HG03571 (cell line): ENCODE measurements around the gene CACNA1C.
"Not testable (repeated sequence)": the region's sequence is repeated elsewhere in the genome, so short reads cannot be mapped to it uniquely, and the experiment has no call there.

ENCODE experiments used
- ATAC-seq: cut with Tn5 transposase; IDR thresholded peaks from one replicate; pipeline ENCODE4 v1.9.1; 2021; ENCODE audit not compliant: unreplicated experiment

Gene CACNA1C

DNA sequence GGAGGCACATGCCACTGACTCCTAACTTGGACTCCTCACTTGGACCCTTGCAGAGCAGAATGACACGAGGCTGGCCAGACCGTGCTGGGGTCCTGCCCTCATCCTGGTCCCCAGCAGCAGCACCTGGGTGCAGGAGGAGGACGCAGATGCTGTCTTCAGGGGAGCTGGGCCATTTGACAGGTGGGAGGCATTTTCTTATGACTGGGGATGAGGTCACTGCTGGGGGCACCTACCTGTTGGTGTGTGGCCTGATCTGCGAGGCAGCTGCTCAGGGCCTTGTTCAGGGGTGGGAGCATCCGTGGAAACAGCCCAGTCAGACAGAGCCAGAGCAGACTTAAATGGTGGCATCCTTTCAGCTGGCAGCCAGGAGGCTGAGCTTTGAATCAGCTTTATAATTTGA lies 57.3 kb downstream of the CACNA1C start:
- ATAC-seq: no peak

- no peak for ATAC-seq
Observed at GRCh38 chr12:2110849-2111566, 58.2 kb downstream of the CACNA1C start.

DNA sequence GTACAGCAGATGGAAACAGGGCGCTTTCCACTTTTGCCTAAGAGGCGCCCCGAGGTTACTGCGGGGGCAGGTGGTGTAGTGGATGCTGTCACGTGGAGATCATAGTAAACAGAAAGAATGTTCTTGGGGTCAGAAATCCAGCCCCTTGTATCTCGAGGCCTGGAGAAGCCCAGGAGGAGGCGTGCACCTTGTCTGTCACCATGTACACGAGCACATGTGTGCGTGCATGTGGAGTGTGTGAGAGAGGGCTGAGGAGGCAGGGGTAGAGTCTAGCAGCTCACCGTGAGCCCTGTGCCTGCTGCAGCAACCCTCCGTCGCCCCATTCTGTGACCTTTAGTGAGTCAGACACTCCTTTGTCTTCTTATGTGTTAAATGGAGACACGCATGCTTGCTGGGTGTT lies 59.0 kb downstream of the CACNA1C start:
- ATAC-seq: no peak

DNA sequence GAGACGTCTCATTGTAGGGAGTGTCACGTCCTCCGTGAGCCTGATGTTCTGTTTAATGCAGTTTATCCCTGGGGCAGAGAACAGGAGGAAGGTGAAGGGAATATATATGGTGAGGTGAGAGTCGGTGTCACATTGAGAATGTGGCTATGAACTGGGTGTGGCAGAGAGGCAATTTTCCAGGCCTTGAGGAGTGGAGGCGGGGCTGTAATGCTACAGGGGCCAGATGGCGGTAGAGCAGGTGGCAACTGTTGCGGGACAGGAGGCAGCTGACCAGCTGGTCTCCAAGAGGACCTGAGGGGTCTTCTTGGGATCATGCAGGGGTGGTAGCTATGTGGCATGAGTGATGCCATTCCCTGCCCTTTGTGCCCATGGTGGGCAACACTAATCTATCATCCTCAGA lies 59.6 kb downstream of the CACNA1C start:
- ATAC-seq: no peak

GRCh38 chr12:2113119-2113912 lies 60.5 kb downstream of the CACNA1C start:
- no peak for ATAC-seq

DNA sequence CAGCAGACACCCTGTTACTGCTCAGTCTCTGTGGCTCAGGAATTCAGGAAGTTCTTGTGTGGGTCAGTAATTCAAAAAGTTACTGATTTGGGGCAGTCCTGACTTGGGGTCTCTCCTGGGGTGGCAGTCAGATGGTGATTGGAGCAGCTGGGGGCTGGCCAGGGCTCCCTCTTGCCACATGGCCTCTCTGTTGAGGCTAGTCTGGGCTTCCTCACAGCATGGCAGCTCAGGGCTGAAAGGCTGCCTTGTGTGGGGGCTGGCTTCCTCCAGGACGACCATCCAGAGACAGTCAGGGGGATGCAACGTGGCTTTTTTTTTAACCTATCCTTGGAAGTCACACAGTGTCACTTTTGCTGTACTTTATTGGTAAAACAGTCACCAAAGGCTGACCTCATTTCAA lies 61.3 kb downstream of the CACNA1C start:
- no peak for ATAC-seq

GRCh38 chr12:2115101-2115845 lies 62.5 kb downstream of the CACNA1C start:
- ATAC-seq: no peak

DNA sequence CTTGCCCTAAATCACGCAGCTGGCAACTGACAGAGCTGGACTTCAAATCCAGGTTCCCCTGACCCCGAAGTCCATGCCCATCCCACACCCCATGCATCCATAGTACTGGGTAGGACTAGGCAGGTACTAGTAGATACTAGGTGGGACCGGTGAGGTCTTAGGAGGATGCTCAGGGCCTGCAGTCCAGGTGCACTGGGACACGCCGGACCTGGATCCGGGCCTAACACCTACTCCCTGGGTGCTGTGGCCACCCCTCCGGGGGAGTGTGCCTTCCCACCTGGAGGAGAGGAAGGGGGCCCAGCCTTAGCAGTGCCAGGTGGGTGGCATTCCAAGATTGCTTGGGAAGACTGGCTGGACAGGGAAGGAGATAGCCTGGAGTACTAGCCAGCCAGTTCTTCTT lies 64.8 kb downstream of the CACNA1C start:
- ATAC-seq: no peak

DNA sequence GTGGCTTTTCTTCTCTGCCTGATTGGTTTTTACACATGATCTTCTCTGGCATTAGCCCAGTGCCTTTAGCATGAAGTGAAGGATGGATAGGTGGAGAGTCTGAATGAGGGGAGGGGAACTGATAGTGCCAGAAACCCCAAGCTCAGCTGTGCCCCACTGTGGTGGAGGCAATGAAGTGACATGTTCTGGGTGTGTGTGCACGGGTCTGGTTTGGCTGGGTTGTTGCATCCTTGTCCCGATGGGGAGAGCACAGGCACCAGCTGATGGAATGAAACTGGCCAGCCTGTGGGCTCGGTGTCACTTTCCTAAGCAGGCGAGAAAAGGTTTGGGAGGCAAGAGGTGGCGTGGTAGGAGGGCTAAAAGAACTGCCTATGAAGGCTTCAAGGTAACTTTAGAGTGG lies 65.3 kb downstream of the CACNA1C start:
- ATAC-seq: no peak

DNA sequence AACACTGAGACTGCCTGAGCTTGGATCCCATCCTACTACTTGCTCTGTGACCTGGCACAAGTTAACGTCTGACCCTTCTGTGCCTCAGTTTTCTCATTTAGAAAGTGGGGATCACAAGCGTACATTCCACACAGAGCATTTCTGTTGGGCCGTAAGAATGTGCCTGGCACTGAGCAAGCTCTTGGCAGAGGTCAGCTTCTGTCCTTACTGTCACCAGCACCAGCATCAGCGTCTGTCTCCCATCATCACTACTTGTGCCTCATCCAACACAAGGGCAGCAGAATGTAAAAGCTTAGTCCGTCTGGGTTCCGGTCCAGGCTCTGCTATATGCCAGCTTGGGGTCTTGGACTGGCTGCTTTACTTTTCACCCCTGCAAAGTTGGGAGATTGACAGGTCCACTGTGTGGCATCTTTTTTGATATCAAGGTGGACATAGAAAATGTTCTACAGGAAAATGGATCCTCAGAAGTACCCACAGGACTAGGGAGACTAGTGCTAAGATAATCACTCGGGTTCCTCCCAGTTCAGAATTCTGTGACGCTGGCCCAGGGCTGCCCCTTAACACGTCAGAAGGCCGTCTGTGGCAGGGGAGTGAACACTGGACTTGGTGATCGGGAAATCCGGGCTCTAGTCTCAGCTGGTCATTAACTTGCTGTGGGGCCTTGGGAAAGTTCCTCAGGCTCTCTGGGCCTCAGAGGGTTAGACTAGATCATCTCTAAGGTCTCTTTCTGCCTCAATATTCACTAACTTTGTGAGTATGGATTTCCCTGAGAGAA lies 65.9 kb downstream of the CACNA1C start:
- ATAC-seq: no peak

DNA sequence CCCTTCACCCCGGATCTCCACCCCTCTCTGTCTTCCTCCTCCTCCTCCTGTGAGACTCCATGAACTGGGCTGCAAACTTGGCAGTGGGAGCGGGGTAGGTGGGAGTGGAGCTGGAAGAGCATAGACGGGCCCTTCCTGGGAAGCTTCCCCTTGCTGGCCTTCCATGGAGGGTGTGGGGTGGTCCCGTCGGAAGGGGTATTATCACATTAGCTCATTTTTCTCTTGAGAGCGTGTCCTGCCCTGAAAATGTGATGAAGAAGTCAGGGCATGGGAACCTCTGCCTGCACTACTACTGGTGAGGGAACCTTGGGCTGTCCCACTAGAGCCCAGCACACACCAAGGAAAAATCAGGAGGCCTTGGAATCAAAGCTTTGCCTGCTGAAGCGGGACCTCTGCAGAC lies 66.5 kb downstream of the CACNA1C start:
- no peak for ATAC-seq

DNA sequence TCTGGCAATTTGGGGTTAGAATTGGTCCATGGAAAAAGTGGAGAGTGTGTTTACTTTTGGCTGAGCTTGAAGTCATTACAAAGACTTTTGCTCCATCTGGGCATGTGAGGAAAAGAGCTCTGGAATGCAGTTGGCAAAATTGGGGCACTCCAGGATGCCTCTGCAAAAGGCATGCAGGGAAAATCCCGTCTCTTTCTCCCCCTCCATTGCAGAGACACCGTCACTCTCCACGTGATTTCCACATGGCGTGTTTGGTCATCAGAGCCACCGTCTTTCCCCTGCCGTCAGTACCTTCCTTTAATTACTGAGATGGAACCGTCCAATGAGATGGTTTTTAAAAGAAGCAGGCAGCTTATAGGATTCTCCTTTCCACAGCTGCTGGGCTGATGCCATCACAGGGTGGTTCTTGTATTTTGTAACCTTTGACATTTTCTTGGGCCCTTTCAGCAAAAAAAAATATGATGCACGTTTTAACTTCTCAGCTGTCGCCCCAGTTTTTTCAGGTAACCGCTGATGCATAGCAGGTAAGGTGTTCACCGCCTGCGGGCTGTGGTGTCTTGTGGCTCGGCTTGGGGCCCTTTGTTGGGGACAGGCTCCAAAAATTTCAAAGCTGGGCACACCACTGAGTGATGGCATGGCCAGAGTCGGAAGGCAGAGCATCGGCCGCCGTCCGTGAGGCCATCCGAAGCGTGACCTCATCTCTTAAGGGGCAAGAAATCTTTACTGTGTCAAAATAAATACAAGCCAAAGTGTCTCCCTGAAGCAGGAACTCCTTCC lies 68.4 kb downstream of the CACNA1C start:
- no peak for ATAC-seq

GRCh38 chr12:2124466-2125023 lies 71.8 kb downstream of the CACNA1C start:
- no peak for ATAC-seq

DNA sequence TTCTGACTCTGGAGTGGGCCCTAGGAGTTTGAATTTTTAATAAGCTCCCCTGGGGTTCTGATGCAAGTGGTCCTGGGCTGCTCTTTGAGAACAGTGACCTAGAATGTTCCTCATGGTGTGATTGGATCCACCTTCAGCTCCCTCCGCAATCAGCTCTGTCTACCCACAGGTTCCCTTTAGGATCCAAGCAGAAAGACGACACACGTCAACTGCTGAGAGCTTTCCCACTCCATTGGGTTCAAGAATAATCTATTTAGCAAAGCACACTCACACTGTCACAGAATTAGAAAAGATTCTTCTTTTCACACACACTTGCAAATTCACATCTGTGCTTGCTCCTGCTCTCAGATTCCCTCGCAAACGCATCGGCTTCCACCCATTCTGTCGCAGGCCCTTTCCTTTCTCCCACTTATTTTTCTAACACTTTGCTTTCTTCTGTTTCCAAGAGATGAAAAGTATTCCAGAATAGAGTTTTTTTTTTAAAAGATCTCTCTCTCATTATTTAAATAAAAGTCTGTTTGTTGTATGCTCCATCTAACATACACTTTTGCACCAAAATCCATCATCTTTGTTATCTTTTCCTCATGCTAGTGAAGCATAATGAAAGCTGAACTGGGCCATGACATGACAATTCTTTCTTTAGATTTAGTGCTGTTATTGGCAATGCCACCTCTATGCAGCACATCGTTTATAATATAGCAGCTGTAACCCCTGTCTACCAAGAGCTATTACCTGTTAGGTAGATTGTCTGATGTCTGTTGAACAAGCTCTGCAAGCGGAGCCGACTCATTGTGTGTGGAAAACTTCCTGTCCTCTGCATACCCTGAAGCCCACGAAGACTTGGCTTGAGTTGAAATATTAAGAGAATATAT lies 73.1 kb downstream of the CACNA1C start:
- no peak for ATAC-seq

GRCh38 chr12:2126676-2127406 lies 74.1 kb downstream of the CACNA1C start:
- ATAC-seq: no peak

DNA sequence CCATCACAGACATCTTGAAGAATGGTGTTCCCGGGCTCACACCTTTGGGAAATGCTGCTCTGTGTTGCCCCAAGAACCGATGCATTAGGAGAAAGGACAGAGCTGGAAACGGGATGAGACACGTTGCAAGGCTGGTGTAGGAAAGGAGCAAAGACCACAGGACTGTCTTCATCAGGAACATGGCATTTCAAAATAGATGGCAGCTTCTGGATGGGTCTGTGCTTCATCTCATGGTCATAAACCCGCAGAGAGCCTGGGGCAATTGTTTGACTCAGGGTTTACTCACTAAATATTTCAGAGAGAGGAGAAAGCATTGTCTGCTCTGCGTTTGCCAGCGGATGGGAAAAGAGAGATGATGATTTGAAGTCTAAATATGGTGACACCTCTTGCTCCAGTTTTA lies 76.3 kb downstream of the CACNA1C start:
- no peak for ATAC-seq

DNA sequence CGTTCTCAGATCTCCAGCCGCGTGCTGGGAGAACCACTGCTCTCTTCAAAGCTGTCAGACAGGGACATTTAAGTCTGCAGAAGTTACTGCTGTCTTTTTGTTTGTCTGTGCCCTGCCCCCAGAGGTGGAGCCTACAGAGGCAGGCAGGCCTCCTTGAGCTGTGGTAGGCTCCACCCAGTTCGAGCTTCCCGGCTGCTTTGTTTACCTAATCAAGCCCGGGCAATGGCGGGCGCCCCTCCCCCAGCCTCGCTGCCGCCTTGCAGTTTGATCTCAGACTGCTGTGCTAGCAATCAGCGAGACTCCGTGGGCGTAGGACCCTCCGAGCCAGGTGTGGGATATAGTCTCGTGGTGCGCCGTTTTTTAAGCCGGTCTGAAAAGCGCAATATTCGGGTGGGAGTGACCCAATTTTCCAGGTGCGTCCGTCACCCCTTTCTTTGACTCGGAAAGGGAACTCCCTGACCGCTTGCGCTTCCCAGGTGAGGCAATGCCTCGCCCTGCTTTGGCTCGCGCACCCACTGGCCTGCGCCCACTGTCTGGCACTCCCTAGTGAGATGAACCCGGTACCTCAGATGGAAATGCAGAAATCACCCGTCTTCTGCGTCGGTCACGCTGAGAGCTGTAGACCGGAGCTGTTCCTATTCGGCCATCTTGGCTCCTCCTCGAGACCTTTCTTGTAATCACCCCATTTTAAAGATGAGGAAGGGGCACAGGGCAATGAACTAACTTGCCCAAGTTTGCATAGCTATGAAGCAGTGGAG lies 83.1 kb downstream of the CACNA1C start:
- not testable (repeated sequence) for ATAC-seq

DNA sequence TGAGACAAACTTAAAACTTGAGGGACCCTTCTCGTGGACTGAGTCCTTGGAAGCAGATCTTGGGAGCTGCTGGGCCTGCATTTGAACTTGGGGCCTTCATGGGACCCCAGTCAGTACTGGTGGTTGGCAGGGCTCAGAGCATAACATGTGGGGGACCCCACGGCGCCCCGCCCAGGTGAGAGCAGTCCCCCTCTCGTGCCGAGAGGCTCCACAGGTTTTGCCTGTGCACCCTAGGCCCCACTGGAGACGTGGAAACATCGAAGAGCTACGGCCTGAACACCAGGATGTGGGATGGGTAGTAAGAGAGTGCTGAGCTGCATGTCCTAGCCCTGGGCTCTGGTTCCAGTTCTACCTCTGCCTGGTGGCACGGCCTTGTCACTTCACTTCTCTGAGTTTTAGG lies 84.1 kb downstream of the CACNA1C start:
- ATAC-seq: no peak
